Endodermal cell (in vitro differentiated cells): ENCODE results near the gene RIF1. TPM values are rescaled to one million over a fixed set of nuclear protein-coding genes. Genes with fewer than 3 reads are reported as not detected.
A peak's percentile ranks its signal among the peaks of the same experiment; 100 is the strongest.

Experiments used
- DNase-seq: peaks from one replicate; pipeline ENCODE4 v3.0.0-alpha.2; 2017
- H3K27ac ChIP-seq: 2 replicates; pipeline ENCODE4 v1.5.1; 2013; ENCODE audit warnings: mild to moderate bottlenecking, low read depth, low read length, moderate library complexity
- H3K27me3 ChIP-seq: 2 replicates; pipeline ENCODE4 v1.6.1; 2013; ENCODE audit warnings: mild to moderate bottlenecking, low read length, moderate library complexity; ENCODE audit not compliant: insufficient read depth, control insufficient read depth, poor library complexity, severe bottlenecking
- H3K36me3 ChIP-seq: 2 replicates; pipeline ENCODE4 v1.7.0; 2013; ENCODE audit warnings: mild to moderate bottlenecking, low read length, moderate library complexity; ENCODE audit not compliant: control insufficient read depth, insufficient read depth
- H3K4me1 ChIP-seq: one replicate; pipeline ENCODE4 v1.7.0; 2013; ENCODE audit warnings: low read length; ENCODE audit not compliant: control insufficient read depth, insufficient read depth
- H3K4me3 ChIP-seq: 2 replicates; pipeline ENCODE4 v1.5.1; 2013; ENCODE audit warnings: mild to moderate bottlenecking, low read length, moderate library complexity
- H3K9ac ChIP-seq: 2 replicates; pipeline ENCODE4 v1.6.1; 2013; ENCODE audit warnings: mild to moderate bottlenecking, low read length, moderate library complexity; ENCODE audit not compliant: poor library complexity, severe bottlenecking; ENCODE audit errors: extremely low read depth
- H3K9me3 ChIP-seq: 2 replicates; pipeline ENCODE4 v1.6.1; 2013; ENCODE audit warnings: mild to moderate bottlenecking, low read length, moderate library complexity; ENCODE audit not compliant: control insufficient read depth
- H3K27ac Mint-ChIP-seq: 2 replicates; pipeline ENCODE4 v1.8.0; 2020; ENCODE audit warnings: mixed read lengths
- H3K27me3 Mint-ChIP-seq: 2 replicates; pipeline ENCODE4 v1.8.0; 2021; ENCODE audit warnings: mild to moderate bottlenecking, mixed read lengths; ENCODE audit not compliant: insufficient read depth
- H3K36me3 Mint-ChIP-seq: 2 replicates; pipeline ENCODE4 v1.8.0; 2020; ENCODE audit warnings: low read depth, mixed read lengths
- H3K4me1 Mint-ChIP-seq: 2 replicates; pipeline ENCODE4 v1.8.0; 2020; ENCODE audit warnings: mixed read lengths
- H3K4me3 Mint-ChIP-seq: 2 replicates; pipeline ENCODE4 v1.8.0; 2020; ENCODE audit warnings: mild to moderate bottlenecking, moderate library complexity, mixed read lengths
- H3K9me3 Mint-ChIP-seq: 2 replicates; pipeline ENCODE4 v1.8.0; 2020; ENCODE audit warnings: mild to moderate bottlenecking, mixed read lengths
- CTCF ChIP-seq: fragments of 200-600 bp; sonication (generic); conservative IDR thresholded peaks from 2 replicates; pipeline ENCODE4 v1.5.0; 2021; ENCODE audit warnings: antibody characterized with exemption, mild to moderate bottlenecking
- WGBS, 2 experiments: methylation state at CpG; one replicate each; pipeline versions ENCODE4 v1.1.5 to v1.1.7; 2013; ENCODE audit warnings: missing lambda C conversion rate in 2 of 2, mixed read lengths in 1 of 2; ENCODE audit not compliant: insufficient coverage in 1 of 2, insufficient read length in 1 of 2; 5-methylcytosine and 5-hydroxymethylcytosine counted together
- microRNA-seq: library from miRNA; unstranded; fragments of <30 nt; microRNA quantifications from one replicate; pipeline ENCODE4 v1.2.0, GENCODE V29; 2020; ENCODE audit warnings: borderline microRNAs expressed
- total RNA-seq, 2 donors: library from RNA; stranded (reverse); fragmentation: NEBNext Ultra II Directional in 1 of 2; extraction: Animal tissue kit (Norgen Biotek cat#: 25700) in 1 of 2; gene quantifications; 2 replicates in 1 of 2; 3 replicates in 1 of 2; pipeline ENCODE4 v1.2.1, GENCODE V29; 2021

RIF1 gene
- total RNA-seq, 2 donors from 2014 or later = 64.3 to 66.7 TPM

GRCh38 chr2:151523850-151524249 lies 114.1 kb downstream of the RIF1 start:
- TF ChIP-seq CTCF = no peak
- Histone ChIP-seq H3K27me3 (no peaks in the 10 kb centered on the region), H3K4me1 (no peaks in the 10 kb centered on the region), H3K27ac (no peak overlapping the region), H3K4me3 (no peak overlapping the region), H3K9me3 (no peaks in the 10 kb centered on the region), H3K36me3 (no peaks in the 10 kb centered on the region), H3K9ac (no peak overlapping the region)
- WGBS, 2 experiments = 87 to 93% methylated on average over 2 to 3 of the region's 3 CpGs
- no peaks in the 10 kb centered on the region for H3K27me3 Mint-ChIP-seq
- no peak overlapping the region for H3K27ac Mint-ChIP-seq
- DNase-seq = no peak
- H3K9me3 Mint-ChIP-seq = no peaks in the 10 kb centered on the region
- H3K4me3 Mint-ChIP-seq = no peak overlapping the region
- H3K36me3 Mint-ChIP-seq = no peaks in the 10 kb centered on the region
- H3K4me1 Mint-ChIP-seq = peaks cover 5% of the 10 kb centered on the region

GRCh38 chr2:151525821-151526373 lies 116.2 kb downstream of the RIF1 start:
- Mint-ChIP-seq H3K27ac (no peak overlapping the region), H3K36me3 (no peaks in the 10 kb centered on the region)
- H3K4me1 ChIP-seq = no peaks in the 10 kb centered on the region

GRCh38 chr2:151526572-151527090 lies 116.9 kb downstream of the RIF1 start:
- DNase-seq = no peak
- Histone ChIP-seq H3K9me3 (no peaks in the 10 kb centered on the region), H3K4me3 (no peak overlapping the region), H3K36me3 (no peaks in the 10 kb centered on the region), H3K9ac (no peak overlapping the region), H3K27me3 (no peaks in the 10 kb centered on the region), H3K27ac (no peak overlapping the region), H3K4me1 (no peaks in the 10 kb centered on the region)
- TF ChIP-seq CTCF = peak; percentile 21
- Mint-ChIP-seq H3K27me3 (no peaks in the 10 kb centered on the region), H3K9me3 (no peaks in the 10 kb centered on the region), H3K4me1 (no peaks in the 10 kb centered on the region), H3K27ac (no peak overlapping the region), H3K4me3 (no peak overlapping the region), H3K36me3 (no peaks in the 10 kb centered on the region)
- WGBS, 2 experiments = 93 to 95% methylated on average over 4 to 6 of the region's 6 CpGs

More at GRCh38 chr2:151525821-151526373, 116.2 kb downstream of the RIF1 start:
- H3K36me3 ChIP-seq = no peaks in the 10 kb centered on the region
- H3K4me3 ChIP-seq = no peak overlapping the region
- WGBS, 2 experiments = 85 to 97% methylated on average over 7 to 9 of the region's 9 CpGs
- no peak overlapping the region for H3K4me3 Mint-ChIP-seq
- H3K27me3 Mint-ChIP-seq = no peaks in the 10 kb centered on the region
- no peak for TF ChIP-seq CTCF
- H3K9ac ChIP-seq = no peak overlapping the region
- no peaks in the 10 kb centered on the region for H3K9me3 Mint-ChIP-seq
- no peaks in the 10 kb centered on the region for H3K27me3 ChIP-seq
- H3K27ac ChIP-seq = no peak overlapping the region
- no peaks in the 10 kb centered on the region for H3K9me3 ChIP-seq
- DNase-seq = no peak
- H3K4me1 Mint-ChIP-seq = peaks cover 5% of the 10 kb centered on the region

Small RNAs within 50 kb of the gene (microRNA-seq; reads per million reads assigned to microRNA genes)
- gene MIR4773-1 (not detected), gene MIR4773-2 (not detected)

Other genes starting within 250 kb of the RIF1 start
- 1 to 10 TPM; 1.1 to 2.4 TPM for gene RBM43, start 148.0 kb upstream of the RIF1 start, total RNA-seq
- 1 to 10 TPM; 1.2 to 3.3 TPM for gene NMI, start 120.2 kb upstream of the RIF1 start, total RNA-seq
- gene TNFAIP6, start 52.3 kb upstream of the RIF1 start, total RNA-seq = not detected